ENCODE measurements around the gene SF3B3.

GRCh38 chr16:70551788-70552187 lies 28.2 kb downstream of the SF3B3 start:
- no peak for TF ChIP-seq CTCF (conservative IDR thresholded peaks at IDR 0.05; ENCODE audit: low read depth, low read length)
- TF ChIP-seq EZH2 (IDR thresholded peaks at IDR 0.05; ENCODE audit: low read length, unreplicated experiment): no peak

Data from PC-3 (cell line).